Stimulated activated naive B cell treated with anti-CD40 and anti-IgM and Interleukin-4, amounts not matched to agents 10 μg/mL and 1 μg/mL and 100 μg/mL, for 72 hours (primary cell): ENCODE results near the gene MRPL38.
A peak's percentile ranks its signal among the peaks of the same experiment; 100 is the strongest.
"Not testable (repeated sequence)": the region's sequence is repeated elsewhere in the genome, so short reads cannot be mapped to it uniquely, and the experiment has no call there.

ENCODE experiments used
- ATAC-seq, 2 donors: fragments of 150-1000 bp; cut with Tn5 transposase; replicated peaks; 2 replicates each; pipeline ENCODE4 v1.10.0; 2021; ENCODE audit warnings: moderate library complexity in 1 of 2
- DNase-seq: peaks from one replicate; pipeline ENCODE4 v3.0.0; 2021
- H3K27ac Mint-ChIP-seq: one replicate; pipeline ENCODE4 v1.8.0; 2022; ENCODE audit warnings: mild to moderate bottlenecking, mixed read lengths
- H3K27me3 Mint-ChIP-seq, 2 donors: one replicate each; pipeline ENCODE4 v1.8.0; 2022; ENCODE audit warnings: mixed read lengths in 2 of 2
- H3K36me3 Mint-ChIP-seq, 2 donors: one replicate each; pipeline ENCODE4 v1.8.0; 2022; ENCODE audit warnings: mixed read lengths in 2 of 2, mild to moderate bottlenecking in 1 of 2
- H3K4me1 Mint-ChIP-seq, 2 donors: one replicate each; pipeline ENCODE4 v1.8.0; 2022; ENCODE audit warnings: mixed read lengths in 2 of 2, mild to moderate bottlenecking in 1 of 2
- H3K4me3 Mint-ChIP-seq, 2 donors: one replicate each; pipeline ENCODE4 v1.8.0; 2022; ENCODE audit warnings: mild to moderate bottlenecking in 2 of 2, mixed read lengths in 2 of 2, moderate library complexity in 1 of 2
- H3K9me3 Mint-ChIP-seq, 2 donors: one replicate each; pipeline ENCODE4 v1.8.0; 2022; ENCODE audit warnings: mixed read lengths in 2 of 2, mild to moderate bottlenecking in 1 of 2

Gene MRPL38

GRCh38 chr17:75870228-75870627, 34.5 kb downstream of the MRPL38 start:
- not testable (repeated sequence) for H3K4me3 Mint-ChIP-seq, H3K9me3 Mint-ChIP-seq, ATAC-seq, H3K27ac Mint-ChIP-seq, H3K27me3 Mint-ChIP-seq, H3K4me1 Mint-ChIP-seq, H3K36me3 Mint-ChIP-seq, DNase-seq

GRCh38 chr17:75869282-75870141, 35.2 kb downstream of the MRPL38 start:
- no peak for DNase-seq
- H3K4me3 Mint-ChIP-seq = no peak overlapping the region
- no peaks in the 10 kb centered on the region for H3K36me3 Mint-ChIP-seq
- ATAC-seq = no peak
- H3K4me1 Mint-ChIP-seq = peaks cover 7 to 9% of the 10 kb centered on the region in 2 donors
- no peaks in the 10 kb centered on the region for H3K9me3 Mint-ChIP-seq
- H3K27ac Mint-ChIP-seq = peak overlapping the region; percentile 65
- no peaks in the 10 kb centered on the region for H3K27me3 Mint-ChIP-seq

GRCh38 chr17:75868730-75869281, 35.9 kb downstream of the MRPL38 start:
- not testable (repeated sequence) for H3K4me3 Mint-ChIP-seq, H3K36me3 Mint-ChIP-seq, DNase-seq

GRCh38 chr17:75865404-75866188, 39.1 kb downstream of the MRPL38 start:
- H3K27me3 Mint-ChIP-seq, H3K36me3 Mint-ChIP-seq, H3K9me3 Mint-ChIP-seq, DNase-seq, H3K4me3 Mint-ChIP-seq, ATAC-seq, H3K27ac Mint-ChIP-seq: not testable (repeated sequence)
- peaks cover 13 to 16% of the 10 kb centered on the region in 2 donors for H3K4me1 Mint-ChIP-seq

More at GRCh38 chr17:75868730-75869281, 35.9 kb downstream of the MRPL38 start:
- H3K27me3 Mint-ChIP-seq, ATAC-seq, H3K9me3 Mint-ChIP-seq: not testable (repeated sequence)
- H3K27ac Mint-ChIP-seq = peak overlapping the region; percentile 47
- peaks cover 11 to 16% of the 10 kb centered on the region in 2 donors for H3K4me1 Mint-ChIP-seq

- not testable (repeated sequence) for DNase-seq, H3K27me3 Mint-ChIP-seq, H3K4me3 Mint-ChIP-seq, H3K36me3 Mint-ChIP-seq, H3K9me3 Mint-ChIP-seq
- ATAC-seq = peak; percentile 31 to 36
- H3K27ac Mint-ChIP-seq = peak overlapping the region; percentile 25
- H3K4me1 Mint-ChIP-seq = peaks cover 13 to 16% of the 10 kb centered on the region in 2 donors
These were observed 39.8 kb downstream of the MRPL38 start for GRCh38 chr17:75864887-75865286.

GRCh38 chr17:75864448-75864871, 40.2 kb downstream of the MRPL38 start:
- Mint-ChIP-seq H3K4me1 (peaks cover 13 to 17% of the 10 kb centered on the region in 2 donors), H3K36me3 (no peaks in the 10 kb centered on the region), H3K9me3 (no peaks in the 10 kb centered on the region), H3K27me3 (no peaks in the 10 kb centered on the region), H3K4me3 (peak overlapping the region in 1 of 2 donors; percentile 4), H3K27ac (peak overlapping the region; percentile 51)
- ATAC-seq (peak; percentile 89 to 91), DNase-seq (peak; percentile 68)

GRCh38 chr17:75861927-75862317, 42.8 kb downstream of the MRPL38 start:
- Mint-ChIP-seq H3K9me3 (no peaks in the 10 kb centered on the region), H3K27ac (no peak overlapping the region), H3K36me3 (no peaks in the 10 kb centered on the region), H3K4me3 (no peak overlapping the region), H3K4me1 (peaks cover 25 to 35% of the 10 kb centered on the region in 2 donors), H3K27me3 (no peaks in the 10 kb centered on the region)
- no peak for DNase-seq
- no peak for ATAC-seq

GRCh38 chr17:75859358-75859757, 45.3 kb downstream of the MRPL38 start:
- not testable (repeated sequence) for H3K27ac Mint-ChIP-seq, H3K4me3 Mint-ChIP-seq, H3K27me3 Mint-ChIP-seq, ATAC-seq, H3K36me3 Mint-ChIP-seq, H3K9me3 Mint-ChIP-seq, DNase-seq
- peaks cover 21 to 33% of the 10 kb centered on the region in 2 donors for H3K4me1 Mint-ChIP-seq

GRCh38 chr17:75856062-75856756, 48.5 kb downstream of the MRPL38 start:
- H3K4me3 Mint-ChIP-seq = no peak overlapping the region
- peaks cover 24 to 41% of the 10 kb centered on the region in 2 donors for H3K4me1 Mint-ChIP-seq
- no peaks in the 10 kb centered on the region for H3K9me3 Mint-ChIP-seq
- DNase-seq (no peak), ATAC-seq (peak in 1 of 2 donors; percentile 34)
- no peak overlapping the region for H3K27ac Mint-ChIP-seq
- H3K27me3 Mint-ChIP-seq = no peaks in the 10 kb centered on the region
- peaks cover 0 to 3% of the 10 kb centered on the region in 2 donors for H3K36me3 Mint-ChIP-seq

- peaks cover 0 to 8% of the 10 kb centered on the region in 2 donors for H3K36me3 Mint-ChIP-seq
- DNase-seq (peak; percentile 98), ATAC-seq (peak; percentile 86 to 89)
- H3K27me3 Mint-ChIP-seq = no peaks in the 10 kb centered on the region
- H3K9me3 Mint-ChIP-seq = no peaks in the 10 kb centered on the region
- H3K4me3 Mint-ChIP-seq = no peak within 1 kb of the TSS
- H3K4me1 Mint-ChIP-seq = peaks cover 24 to 41% of the 10 kb centered on the region in 2 donors
- no peak within 1 kb of the TSS for H3K27ac Mint-ChIP-seq
These were observed 49.2 kb downstream of the MRPL38 start, which contains the start of gene WBP2 for GRCh38 chr17:75855310-75856061. Gene WBP2 (minus strand): TSS chr17:75855335. CDS start chr17:75855297, 38 bp downstream.

- no peak overlapping the region for H3K4me3 Mint-ChIP-seq
- H3K9me3 Mint-ChIP-seq = no peaks in the 10 kb centered on the region
- DNase-seq (no peak), ATAC-seq (peak; percentile 0)
- no peaks in the 10 kb centered on the region for H3K27me3 Mint-ChIP-seq
- peaks cover 24 to 41% of the 10 kb centered on the region in 2 donors for H3K4me1 Mint-ChIP-seq
- peaks cover 2 to 9% of the 10 kb centered on the region in 2 donors for H3K36me3 Mint-ChIP-seq
- no peak overlapping the region for H3K27ac Mint-ChIP-seq
These were observed 49.8 kb downstream of the MRPL38 start for GRCh38 chr17:75854881-75855309.

- Mint-ChIP-seq H3K9me3 (no peaks in the 10 kb centered on the region), H3K27me3 (no peaks in the 10 kb centered on the region), H3K36me3 (peaks cover 6 to 16% of the 10 kb centered on the region in 2 donors), H3K4me1 (peaks cover 21 to 43% of the 10 kb centered on the region in 2 donors), H3K4me3 (no peak overlapping the region), H3K27ac (no peak overlapping the region)
- ATAC-seq (no peak), DNase-seq (no peak)
These were observed 50.5 kb downstream of the MRPL38 start for GRCh38 chr17:75854101-75854748.

- no peak for ATAC-seq
- no peaks in the 10 kb centered on the region for H3K27me3 Mint-ChIP-seq
- peak overlapping the region in 1 of 2 donors; percentile 25 for H3K4me3 Mint-ChIP-seq
- peak overlapping the region; percentile 51 for H3K27ac Mint-ChIP-seq
- H3K36me3 Mint-ChIP-seq = peaks cover 7 to 20% of the 10 kb centered on the region in 2 donors
- no peaks in the 10 kb centered on the region for H3K9me3 Mint-ChIP-seq
- DNase-seq = no peak
- H3K4me1 Mint-ChIP-seq = peaks cover 17 to 41% of the 10 kb centered on the region in 2 donors
These were observed 51.3 kb downstream of the MRPL38 start for GRCh38 chr17:75853433-75853832.
